Stimulated activated CD4-positive, alpha-beta T cell treated with anti-CD3 and anti-CD28 coated beads, Interleukin-4, amount 100 ng/mL, for 48 hours (primary cell): Measurements from ENCODE around the gene TNIK.

Experiments used
- DNase-seq, 2 donors: peaks; one replicate each; pipeline ENCODE4 v3.0.0-alpha.2; 2020; ENCODE audit warnings: low read depth in 2 of 2

Gene TNIK

DNA sequence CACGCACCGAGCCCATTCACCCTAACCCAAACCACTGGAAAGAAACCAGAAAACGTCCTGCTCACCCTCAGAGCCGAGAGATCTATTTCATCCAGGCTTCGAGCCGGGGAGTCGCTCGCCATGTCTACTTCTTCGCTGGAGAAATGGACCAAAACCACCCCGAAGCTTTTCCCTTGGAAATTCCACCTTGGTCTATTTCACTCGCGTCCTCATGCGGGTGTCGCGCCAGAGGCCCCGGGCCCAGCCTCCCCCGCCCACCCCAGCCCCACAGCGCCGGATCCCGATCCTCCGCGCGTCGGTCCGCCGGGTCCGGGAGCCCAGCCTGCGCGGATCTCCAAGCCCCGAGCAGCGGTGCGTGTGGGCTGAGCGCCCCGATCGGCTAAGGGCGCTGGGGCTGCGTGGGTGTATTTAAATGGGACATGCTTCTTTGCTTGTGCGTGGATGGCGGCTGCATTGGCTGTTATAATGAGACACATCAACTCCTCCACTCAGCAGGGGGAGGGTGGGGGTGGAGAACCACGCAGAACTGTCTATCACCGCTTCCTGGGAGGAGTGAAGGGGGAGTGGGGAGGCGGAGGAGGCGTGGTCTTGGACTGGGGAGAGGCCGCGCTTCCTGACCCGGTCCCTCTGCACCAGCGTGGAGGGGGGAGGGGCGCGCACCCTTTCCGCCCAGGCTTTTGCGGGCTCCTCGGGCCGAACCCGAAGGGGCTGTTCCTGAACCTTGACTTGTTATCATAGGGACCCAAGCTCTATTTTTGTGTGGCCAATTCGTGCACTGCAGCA lies at the start of gene TNIK:
TSS of gene TNIK (minus strand) at position 464 of the 783 bp plus-strand sequence. CDS start at position 122, 342 bp downstream.
- DNase-seq, result peak; percentile 86 to 93

DNA sequence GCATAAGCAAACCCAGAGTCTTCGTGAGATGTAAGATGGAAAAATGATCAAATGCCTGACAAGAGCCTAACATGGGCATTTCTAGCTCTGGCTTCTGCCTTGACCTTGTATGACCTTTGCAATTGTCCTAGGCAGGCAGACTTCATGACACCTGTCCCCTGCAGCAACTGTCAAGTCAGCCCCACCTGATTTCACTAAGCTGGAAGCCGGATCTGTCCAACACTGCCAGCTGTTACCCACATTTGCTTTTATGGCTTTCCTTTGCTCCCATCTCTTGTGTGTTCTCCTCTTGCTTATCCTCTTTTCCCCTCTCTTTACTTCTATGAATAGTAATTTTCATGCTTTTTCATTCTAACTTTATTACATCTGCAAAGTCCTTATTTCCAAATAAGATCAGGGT lies 48.5 kb upstream of the TNIK start:
- DNase-seq, result no peak

DNA sequence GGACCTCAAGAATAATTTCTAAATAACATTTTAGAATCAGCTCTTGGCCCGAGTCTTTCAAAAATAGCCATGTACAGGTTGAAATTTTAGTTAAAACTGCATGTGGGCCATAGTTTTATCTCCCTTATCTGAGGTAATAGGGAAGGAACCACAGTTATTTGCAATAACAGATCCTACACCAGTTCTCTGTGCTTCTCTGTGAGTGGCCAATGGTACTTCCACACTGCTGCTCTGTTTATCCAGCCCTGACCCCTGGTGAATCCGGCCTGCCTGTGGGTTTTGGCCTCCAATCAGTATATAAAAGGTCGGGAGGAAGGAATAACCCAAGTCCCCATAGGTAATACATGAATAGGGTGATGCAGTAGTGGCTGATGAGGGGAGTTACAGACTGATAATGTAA lies 48.0 kb upstream of the TNIK start:
- no peak for DNase-seq

DNA sequence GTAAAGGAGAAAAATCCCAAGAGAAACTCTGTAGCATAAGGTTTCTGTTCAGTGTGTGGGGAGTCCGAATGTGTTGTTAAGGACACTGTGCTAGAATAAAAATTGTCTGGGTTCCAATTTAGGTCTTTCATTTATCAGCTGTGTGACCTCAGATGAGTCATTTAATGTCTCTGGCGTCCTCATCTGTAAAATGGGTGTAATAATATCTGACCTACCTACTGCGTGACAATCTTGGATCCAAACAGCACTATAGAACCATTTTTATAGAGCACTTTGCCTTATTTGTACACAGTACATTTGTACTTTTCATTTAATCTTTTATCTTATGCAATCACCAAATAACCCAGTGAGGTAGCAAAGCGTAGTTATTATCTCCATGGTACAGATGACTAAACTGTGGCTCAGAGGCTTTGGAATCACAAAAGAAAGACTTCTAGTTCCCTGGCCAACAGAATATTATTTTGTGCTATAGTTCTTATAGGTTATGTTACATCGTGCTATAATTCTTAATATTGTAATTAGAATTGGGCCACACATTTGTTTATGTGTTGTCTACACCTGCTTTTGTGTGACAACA lies 46.6 kb upstream of the TNIK start:
- no peak for DNase-seq

GRCh38 chr3:171505822-171506333 lies 45.7 kb upstream of the TNIK start:
- no peak for DNase-seq

DNA sequence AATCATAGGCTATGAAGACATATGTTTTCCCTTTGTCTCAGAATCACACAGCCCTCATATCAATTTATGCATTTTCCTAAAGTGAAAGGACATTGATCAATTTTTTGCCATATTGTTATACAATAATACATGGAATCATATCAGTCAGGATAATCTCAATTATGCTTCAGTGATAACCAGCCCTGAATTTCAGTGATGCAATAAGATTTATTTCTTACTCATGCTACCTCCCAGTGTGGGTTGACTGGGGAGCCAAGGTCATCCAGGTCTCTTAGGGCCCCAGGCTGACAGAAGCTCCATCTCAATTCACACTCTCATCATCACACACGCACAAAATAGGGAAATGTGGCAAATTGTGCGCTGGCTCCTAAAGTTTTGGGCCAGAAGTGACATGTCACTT lies 44.2 kb upstream of the TNIK start:
- DNase-seq, result no peak

GRCh38 chr3:171503817-171504216 lies 43.6 kb upstream of the TNIK start:
- DNase-seq, result no peak

- no peak for DNase-seq
These were observed 38.7 kb upstream of the TNIK start for GRCh38 chr3:171498921-171499320.

DNA sequence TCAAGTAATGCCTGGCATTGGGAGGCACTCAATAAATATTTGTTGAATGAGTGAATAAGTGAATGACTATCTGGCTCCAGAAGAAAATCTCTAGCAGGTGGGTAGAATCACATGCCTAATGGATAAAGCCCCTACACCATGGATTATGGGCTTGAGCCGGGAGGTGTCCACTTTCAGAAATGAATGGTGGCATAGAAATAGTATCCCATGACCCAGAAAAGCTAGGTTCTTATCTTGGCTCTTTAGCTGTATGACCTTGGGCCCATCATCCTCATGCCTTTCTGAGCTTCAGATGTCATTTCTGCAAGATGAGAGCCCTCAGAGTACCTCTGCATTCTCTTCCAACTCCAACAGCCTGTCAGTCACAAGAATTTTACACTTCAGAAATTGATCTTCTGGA lies 37.3 kb upstream of the TNIK start:
- no peak for DNase-seq

DNA sequence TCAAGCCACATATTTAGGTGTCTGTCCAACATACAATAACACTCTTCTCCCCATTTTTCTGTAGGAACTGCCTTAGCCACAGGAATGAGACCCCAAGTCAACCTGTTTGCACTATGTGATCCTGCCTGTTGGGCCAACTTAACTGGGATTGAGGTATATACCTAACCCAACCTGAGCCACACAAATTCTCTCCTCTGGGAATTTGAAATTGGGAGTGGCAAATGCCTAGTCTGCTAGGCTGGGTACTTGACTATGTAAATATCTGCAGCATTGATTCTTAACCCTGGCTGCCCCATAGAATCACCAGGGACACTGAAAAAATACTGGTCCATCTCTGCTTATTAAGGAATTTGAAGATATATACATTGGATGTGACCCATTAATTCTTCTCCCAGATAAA lies 35.2 kb upstream of the TNIK start:
- no peak for DNase-seq

DNA sequence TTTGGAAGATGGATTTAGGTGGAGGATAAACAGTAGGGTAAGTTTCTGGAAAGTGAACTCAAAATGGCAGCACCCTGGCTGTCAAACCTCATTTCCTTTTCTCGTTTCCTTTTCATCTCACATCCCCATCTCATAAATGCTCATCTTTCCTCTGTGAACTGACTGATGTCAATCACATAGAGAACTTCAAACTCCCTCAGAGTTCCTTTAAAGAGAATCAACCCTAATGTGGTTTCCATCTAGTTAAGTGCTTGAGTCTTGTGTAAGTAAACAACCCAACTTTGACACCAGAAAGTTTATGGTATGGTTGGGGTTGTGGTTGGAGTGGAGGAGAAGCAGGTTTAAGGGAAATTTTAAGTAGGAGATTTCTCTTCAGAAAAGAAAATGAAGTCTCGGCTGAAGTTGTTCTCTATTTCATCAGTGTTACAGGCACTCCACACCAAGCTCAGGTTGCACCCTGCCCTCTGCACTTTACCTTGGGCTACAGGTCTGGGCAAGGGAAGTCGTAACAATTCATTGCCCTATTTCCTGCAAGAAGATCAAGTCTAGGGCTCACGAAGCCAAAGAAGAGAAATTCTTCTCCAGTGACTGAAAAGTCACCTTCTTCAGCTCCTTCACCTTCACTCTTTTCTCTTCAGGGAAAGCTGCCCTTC lies 34.4 kb upstream of the TNIK start:
- DNase-seq, result no peak

- DNase-seq, result no peak
These were observed 31.2 kb upstream of the TNIK start for GRCh38 chr3:171491361-171491760.

- no peak for DNase-seq
These were observed 30.7 kb upstream of the TNIK start for GRCh38 chr3:171490901-171491300.

- no peak for DNase-seq
These were observed 29.1 kb upstream of the TNIK start for GRCh38 chr3:171489348-171489747.

DNA sequence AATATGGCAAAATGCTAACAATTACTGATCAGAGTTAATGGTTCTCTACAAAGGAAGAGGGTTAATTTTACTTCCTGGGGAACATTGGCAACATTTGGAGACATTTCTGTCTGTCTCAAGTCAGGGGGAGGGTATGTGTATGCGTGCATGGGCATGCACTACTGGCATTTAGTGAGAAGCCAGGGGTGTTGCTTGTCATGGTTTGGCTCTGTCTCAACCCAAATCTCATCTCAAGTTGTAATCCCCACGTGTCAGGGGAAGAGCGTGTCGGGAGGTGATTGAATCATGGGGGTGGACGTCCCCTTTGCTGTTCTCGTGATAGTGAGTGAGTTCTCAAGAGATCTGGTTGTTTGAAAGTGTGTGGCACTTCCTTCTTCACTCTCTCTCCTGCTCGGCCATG lies 28.3 kb upstream of the TNIK start:
- DNase-seq, result no peak

DNA sequence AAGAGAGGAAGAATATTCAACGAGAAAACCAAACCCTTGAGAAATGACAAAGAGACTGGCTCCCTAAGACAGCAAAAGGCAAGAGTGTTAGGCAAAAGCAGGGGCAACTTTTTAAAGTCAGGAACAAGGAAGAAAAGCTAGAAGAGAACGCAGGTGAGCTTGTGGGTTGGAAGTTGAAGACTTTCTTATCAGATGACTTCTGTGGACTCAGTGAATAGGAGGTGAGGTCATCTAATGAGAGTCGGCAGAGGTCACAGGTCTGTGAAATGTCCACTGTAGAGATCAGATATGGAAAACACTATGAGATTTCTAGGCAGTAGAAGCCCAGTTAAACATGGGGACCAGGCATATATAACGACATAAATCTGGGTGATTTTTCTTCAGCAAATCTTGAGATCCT lies 27.2 kb upstream of the TNIK start:
- DNase-seq, result no peak

DNA sequence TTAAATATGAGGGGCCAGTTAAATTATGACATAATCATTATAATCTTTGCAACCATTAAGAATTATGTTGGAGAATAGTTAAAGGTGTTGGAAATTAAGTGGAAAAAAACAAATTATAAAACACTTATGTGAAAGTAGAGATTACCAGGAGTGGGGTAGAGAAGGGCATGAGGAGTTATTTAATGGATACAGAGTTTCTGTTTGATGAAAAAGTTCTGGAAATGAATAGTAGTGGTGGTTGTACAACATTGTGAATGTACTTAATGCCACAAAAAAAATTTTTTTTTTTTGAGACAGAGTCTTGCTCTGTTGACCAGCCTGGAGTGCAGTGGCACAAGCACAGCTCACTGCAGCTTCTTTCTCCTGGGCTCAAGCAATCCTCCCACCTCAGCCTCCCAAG lies 25.1 kb upstream of the TNIK start:
- no peak for DNase-seq

DNA sequence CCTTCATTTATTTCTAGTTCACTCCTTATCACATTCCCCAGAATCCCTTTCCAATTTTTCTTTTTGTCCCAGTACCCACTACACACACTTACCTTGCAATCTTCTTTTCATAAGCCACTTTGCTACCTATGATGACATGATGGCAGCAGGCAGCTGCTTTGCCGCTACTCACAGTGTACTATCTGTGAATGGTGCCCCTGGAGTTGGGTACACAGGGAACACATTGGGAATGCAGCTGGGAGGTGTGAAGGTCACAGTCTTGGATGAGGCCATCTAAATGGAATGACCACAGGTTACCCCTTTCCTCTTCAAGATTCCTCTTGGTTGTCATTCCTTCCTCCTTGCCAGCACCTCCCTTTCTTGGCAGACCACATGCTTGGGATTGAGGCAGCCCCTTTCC lies 20.8 kb upstream of the TNIK start:
- DNase-seq, result no peak

- no peak for DNase-seq
These were observed 20.3 kb upstream of the TNIK start for GRCh38 chr3:171480526-171480925.

GRCh38 chr3:171476532-171477102 lies 16.4 kb upstream of the TNIK start:
- DNase-seq, result no peak

DNA sequence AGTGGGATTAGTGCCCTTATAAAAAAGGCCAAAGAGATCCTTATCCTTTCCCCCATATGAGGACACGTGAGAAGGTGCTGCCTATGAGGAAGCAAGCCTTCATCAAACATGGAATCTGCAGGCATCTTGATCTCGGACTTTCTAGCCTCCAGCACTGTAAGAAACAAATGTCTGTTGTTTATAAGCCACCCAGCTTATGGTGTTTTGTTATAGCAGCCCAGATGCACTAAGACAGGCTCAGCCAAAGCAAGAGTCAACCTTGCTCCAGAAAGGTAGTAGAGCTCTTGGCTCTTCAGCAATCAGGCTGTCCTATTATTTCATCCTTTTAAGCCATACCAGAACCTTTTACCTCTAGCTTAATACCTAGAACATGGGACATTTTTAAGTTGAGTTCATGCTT lies 12.3 kb upstream of the TNIK start:
- no peak for DNase-seq

GRCh38 chr3:171470714-171471227 lies 10.6 kb upstream of the TNIK start:
- DNase-seq, result no peak
